AG10803 (cell line): ENCODE results near the gene NEK7.

Experiments used
- DNase-seq: peaks from one replicate; pipeline ENCODE4 v3.0.0; 2010; ENCODE audit warnings: low read depth
- H3K4me3 ChIP-seq: 2 replicates; pipeline ENCODE4 v1.5.1; 2011; ENCODE audit warnings: mild to moderate bottlenecking, low read length, control low read depth
- CTCF ChIP-seq: conservative IDR thresholded peaks from 2 replicates; pipeline ENCODE4 v1.5.1; 2011; ENCODE audit warnings: mild to moderate bottlenecking, low read length, control low read depth, inconsistent platforms

NEK7 gene

GRCh38 chr1:198143797-198144196, 13.0 kb upstream of the NEK7 start:
- no peak for DNase-seq
- TF ChIP-seq CTCF = no peak
- H3K4me3 ChIP-seq = no peak overlapping the region

DNA sequence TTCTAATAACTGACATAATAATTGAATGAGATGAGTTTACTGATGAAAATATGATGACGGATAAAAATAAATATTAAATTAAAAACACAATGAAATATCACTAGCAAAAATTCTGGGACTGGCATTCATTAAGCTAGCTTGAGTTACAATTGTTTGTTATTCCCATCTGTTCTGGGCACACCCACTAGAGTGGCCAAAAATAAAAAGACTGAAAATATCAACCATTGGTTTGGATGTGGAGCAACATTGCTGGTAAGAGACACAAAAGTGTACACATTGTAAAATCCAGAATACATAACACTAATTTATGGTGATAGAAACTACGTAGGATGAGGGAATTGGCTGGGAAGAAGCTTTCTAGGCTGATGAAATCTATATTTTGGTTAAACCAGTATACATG, 9.6 kb upstream of the NEK7 start:
- DNase-seq = no peak
- TF ChIP-seq CTCF = no peak
- H3K4me3 ChIP-seq = no peak overlapping the region

DNA sequence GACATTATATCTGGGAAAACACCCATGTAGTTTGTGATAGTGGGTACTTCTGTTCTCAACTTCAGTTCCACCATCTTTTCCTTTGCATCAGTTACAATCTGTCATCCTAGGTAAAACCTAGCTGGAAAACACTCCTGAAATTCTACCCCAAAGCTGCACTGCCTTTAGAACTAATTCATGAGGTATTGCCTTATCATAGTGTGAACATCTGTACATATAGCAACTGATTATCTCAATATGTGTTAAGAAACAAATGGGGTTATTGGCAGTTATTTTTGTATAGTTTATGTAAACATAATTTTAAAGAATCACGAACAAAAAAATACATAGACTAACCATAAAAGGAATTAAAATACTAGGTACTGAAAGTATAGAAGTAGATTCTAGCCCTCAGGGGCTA, 6.4 kb upstream of the NEK7 start:
- TF ChIP-seq CTCF = no peak
- no peak overlapping the region for H3K4me3 ChIP-seq
- no peak for DNase-seq

DNA sequence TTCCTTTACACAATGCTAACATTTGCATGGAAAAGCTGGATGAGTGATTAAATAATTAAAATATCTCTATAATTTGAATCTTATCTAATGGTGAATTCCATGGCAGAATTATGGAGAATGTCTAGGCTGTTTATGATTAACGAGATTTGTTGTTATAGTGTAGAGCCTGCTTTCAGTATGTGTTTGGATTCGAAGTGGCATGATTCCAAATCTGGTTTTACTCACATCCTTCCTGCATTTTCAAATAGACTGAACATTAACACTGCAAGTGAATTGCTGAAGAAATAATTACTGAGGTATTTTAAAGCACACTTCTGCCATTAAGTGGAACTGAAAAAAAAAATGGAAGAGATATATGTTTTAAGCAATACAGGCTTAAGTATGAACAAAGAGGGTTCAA, 5.1 kb upstream of the NEK7 start:
- no peak for TF ChIP-seq CTCF
- no peak overlapping the region for H3K4me3 ChIP-seq
- no peak for DNase-seq

DNA sequence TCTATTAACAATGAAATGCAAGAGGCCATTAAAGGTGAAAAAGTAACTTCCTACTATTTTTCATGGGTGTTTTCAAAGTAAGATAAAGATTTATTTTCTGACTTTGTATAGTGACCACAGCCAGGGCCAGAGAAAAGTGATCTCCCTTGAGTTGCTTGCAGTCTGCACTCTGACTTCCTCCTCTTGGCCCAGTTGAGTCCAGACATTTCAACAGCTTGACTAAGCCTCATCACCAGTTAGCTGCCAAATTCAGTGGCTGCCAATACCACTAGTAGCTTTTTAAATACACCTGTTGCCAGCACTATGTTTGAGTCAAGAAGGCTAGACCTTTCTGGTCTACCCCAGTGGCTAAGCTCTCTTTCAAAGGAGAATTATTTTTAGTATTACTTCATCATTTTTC, 3.7 kb upstream of the NEK7 start:
- no peak for TF ChIP-seq CTCF
- H3K4me3 ChIP-seq = no peak overlapping the region
- DNase-seq = peak; percentile 91

- no peak overlapping the region for H3K4me3 ChIP-seq
- TF ChIP-seq CTCF = no peak
- DNase-seq = no peak
Measured at GRCh38 chr1:198153804-198154203, 3.0 kb upstream of the NEK7 start.

GRCh38 chr1:198155253-198155652, 1.5 kb upstream of the NEK7 start:
- DNase-seq = peak; percentile 79
- H3K4me3 ChIP-seq = no peak overlapping the region
- no peak for TF ChIP-seq CTCF
